ENCODE data around the gene BCAS1.

Gene BCAS1

DNA sequence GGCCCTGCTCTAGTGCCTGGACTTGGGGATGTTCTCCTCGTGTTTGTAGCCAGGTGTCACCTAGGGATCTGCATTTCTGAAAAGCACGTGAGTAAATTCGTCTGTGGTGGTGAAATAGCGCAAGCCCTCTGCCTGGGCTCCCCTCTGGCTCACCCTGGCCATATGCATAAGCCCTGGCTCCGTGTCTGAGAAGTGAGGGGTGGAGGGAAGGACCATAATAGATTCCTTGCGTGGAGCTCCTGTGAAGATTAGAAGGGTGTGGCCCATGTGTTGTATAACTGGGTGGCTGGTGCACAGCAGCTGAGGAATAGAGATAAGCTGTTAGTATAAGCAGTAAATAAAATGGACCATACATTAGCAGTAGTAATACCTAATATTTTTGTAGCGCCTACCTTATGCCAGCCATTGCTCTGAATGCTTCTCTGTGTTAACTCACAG lies 4.8 kb downstream of the BCAS1 start:
- no peak for TF ChIP-seq OSR1 (CRISPR knock-in tag; IDR thresholded peaks at IDR 0.05)
- TF ChIP-seq, protein P1, sequence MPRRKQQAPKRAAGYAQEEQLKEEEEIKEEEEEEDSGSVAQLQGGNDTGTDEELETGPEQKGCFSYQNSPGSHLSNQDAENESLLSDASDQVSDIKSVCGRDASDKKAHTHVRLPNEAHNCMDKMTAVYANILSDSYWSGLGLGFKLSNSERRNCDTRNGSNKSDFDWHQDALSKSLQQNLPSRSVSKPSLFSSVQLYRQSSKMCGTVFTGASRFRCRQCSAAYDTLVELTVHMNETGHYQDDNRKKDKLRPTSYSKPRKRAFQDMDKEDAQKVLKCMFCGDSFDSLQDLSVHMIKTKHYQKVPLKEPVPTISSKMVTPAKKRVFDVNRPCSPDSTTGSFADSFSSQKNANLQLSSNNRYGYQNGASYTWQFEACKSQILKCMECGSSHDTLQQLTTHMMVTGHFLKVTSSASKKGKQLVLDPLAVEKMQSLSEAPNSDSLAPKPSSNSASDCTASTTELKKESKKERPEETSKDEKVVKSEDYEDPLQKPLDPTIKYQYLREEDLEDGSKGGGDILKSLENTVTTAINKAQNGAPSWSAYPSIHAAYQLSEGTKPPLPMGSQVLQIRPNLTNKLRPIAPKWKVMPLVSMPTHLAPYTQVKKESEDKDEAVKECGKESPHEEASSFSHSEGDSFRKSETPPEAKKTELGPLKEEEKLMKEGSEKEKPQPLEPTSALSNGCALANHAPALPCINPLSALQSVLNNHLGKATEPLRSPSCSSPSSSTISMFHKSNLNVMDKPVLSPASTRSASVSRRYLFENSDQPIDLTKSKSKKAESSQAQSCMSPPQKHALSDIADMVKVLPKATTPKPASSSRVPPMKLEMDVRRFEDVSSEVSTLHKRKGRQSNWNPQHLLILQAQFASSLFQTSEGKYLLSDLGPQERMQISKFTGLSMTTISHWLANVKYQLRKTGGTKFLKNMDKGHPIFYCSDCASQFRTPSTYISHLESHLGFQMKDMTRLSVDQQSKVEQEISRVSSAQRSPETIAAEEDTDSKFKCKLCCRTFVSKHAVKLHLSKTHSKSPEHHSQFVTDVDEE (CRISPR knock-in tag; IDR thresholded peaks at IDR 0.05): no peak
- no peak for TF ChIP-seq CREB5 (CRISPR knock-in tag; IDR thresholded peaks at IDR 0.05; ENCODE audit: low read depth)
- no peak for TF ChIP-seq PPARA (CRISPR knock-in tag; IDR thresholded peaks at IDR 0.05; ENCODE audit: borderline replicate concordance)
- TF ChIP-seq ZNF8 (CRISPR knock-in tag; IDR thresholded peaks at IDR 0.05): no peak
- TF ChIP-seq CSDC2 (CRISPR knock-in tag; IDR thresholded peaks at IDR 0.05): no peak
- TF ChIP-seq ZFP30 (CRISPR knock-in tag; IDR thresholded peaks at IDR 0.05): no peak
- no peak for TF ChIP-seq CSRNP3 (CRISPR knock-in tag; IDR thresholded peaks at IDR 0.05)
- TF ChIP-seq TCF4 (CRISPR knock-in tag; IDR thresholded peaks at IDR 0.05; ENCODE audit: borderline replicate concordance): no peak
- TF ChIP-seq ARNTL (CRISPR knock-in tag; IDR thresholded peaks at IDR 0.05; ENCODE audit: borderline replicate concordance, low read depth): no peak
- no peak for ATAC-seq

DNA sequence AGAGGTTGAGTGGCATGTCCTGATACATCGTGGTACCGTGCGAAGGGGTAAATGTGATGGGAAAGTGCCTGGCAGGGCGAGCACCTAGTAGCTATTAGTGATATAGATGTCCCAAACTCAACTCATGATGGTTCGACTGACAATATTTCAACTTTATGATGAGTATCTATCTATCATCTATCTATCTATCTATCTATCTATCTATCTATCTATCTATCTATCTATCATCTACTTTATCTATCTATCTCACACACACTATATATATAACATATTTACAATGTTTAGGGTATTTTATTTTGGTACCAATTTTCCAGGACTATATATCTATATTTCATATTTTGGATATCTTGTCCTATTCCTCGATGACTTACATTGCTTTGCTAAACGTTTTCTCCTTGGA lies 5.5 kb downstream of the BCAS1 start:
- TF ChIP-seq, protein P2, sequence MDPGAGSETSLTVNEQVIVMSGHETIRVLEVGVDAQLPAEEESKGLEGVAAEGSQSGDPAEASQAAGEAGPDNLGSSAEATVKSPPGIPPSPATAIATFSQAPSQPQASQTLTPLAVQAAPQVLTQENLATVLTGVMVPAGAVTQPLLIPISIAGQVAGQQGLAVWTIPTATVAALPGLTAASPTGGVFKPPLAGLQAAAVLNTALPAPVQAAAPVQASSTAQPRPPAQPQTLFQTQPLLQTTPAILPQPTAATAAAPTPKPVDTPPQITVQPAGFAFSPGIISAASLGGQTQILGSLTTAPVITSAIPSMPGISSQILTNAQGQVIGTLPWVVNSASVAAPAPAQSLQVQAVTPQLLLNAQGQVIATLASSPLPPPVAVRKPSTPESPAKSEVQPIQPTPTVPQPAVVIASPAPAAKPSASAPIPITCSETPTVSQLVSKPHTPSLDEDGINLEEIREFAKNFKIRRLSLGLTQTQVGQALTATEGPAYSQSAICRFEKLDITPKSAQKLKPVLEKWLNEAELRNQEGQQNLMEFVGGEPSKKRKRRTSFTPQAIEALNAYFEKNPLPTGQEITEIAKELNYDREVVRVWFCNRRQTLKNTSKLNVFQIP (CRISPR knock-in tag; IDR thresholded peaks at IDR 0.05; ENCODE audit: borderline replicate concordance, low read depth): no peak
- no peak for TF ChIP-seq CSDC2 (CRISPR knock-in tag; IDR thresholded peaks at IDR 0.05)
- TF ChIP-seq SNAI2 (CRISPR knock-in tag; IDR thresholded peaks at IDR 0.05): no peak
- no peak for TF ChIP-seq PATZ1 (CRISPR knock-in tag; IDR thresholded peaks at IDR 0.05; ENCODE audit: borderline replicate concordance)
- no peak for TF ChIP-seq ZNF8 (CRISPR knock-in tag; IDR thresholded peaks at IDR 0.05)
- TF ChIP-seq ISL1 (CRISPR knock-in tag; IDR thresholded peaks at IDR 0.05): no peak
- TF ChIP-seq CREB5 (CRISPR knock-in tag; IDR thresholded peaks at IDR 0.05; ENCODE audit: low read depth): no peak
- TF ChIP-seq GLIS3 (CRISPR knock-in tag; IDR thresholded peaks at IDR 0.05): no peak
- no peak for TF ChIP-seq PPARA (CRISPR knock-in tag; IDR thresholded peaks at IDR 0.05; ENCODE audit: borderline replicate concordance)
- no peak for ATAC-seq

DNA sequence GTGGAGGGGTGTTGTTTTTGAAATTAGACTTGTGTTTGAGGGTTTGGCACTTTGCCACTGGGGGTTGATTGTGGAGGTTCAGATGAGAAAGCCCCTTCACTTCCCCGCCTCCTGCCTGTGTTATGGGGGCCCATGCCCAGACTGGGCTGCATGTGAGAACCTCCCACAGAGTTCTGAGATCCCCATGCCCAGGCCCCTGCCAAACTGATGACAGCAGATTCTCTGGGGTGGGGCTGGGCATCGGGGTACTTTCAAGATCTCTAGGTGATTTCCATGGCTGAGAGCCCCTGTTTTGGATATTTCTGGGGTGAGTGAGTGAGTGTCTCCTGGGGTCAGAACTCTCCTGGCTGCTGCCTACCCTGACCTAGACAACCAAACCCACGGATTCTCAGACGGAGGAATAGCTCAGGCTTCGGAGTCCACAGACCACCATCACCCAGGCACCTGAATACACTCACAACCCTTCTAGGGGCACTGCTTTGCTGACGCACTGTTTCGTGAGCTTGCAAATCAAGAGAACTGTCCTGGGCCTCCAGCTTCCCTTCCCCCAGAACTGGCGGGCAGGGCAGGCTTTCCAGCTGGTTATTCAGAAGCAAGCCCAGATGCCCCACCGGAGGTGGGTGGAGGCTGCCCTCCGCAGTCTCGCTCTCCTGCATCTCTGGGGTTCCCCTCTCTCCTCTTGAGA lies 6.3 kb downstream of the BCAS1 start:
- no peak for ATAC-seq
- TF ChIP-seq ZNF70 (CRISPR knock-in tag; IDR thresholded peaks at IDR 0.05) (no peak), CSRNP3 (CRISPR knock-in tag; IDR thresholded peaks at IDR 0.05) (no peak), SNAI2 (CRISPR knock-in tag; IDR thresholded peaks at IDR 0.05) (no peak), TCF4 (CRISPR knock-in tag; IDR thresholded peaks at IDR 0.05; ENCODE audit: borderline replicate concordance) (no peak), BACH2 (CRISPR knock-in tag; IDR thresholded peaks at IDR 0.05; ENCODE audit: borderline replicate concordance) (no peak), OSR1 (CRISPR knock-in tag; IDR thresholded peaks at IDR 0.05) (no peak), ISL1 (CRISPR knock-in tag; IDR thresholded peaks at IDR 0.05) (no peak), TOX (CRISPR knock-in tag; IDR thresholded peaks at IDR 0.05; ENCODE audit: borderline replicate concordance) (no peak), ZC3H10 (CRISPR knock-in tag; IDR thresholded peaks at IDR 0.05) (no peak)
- TF ChIP-seq, protein P1 (CRISPR knock-in tag; IDR thresholded peaks at IDR 0.05): no peak
